Hepatocyte (in vitro differentiated cells): ENCODE data around the gene LIMK2. TPM values are rescaled to one million over a fixed set of nuclear protein-coding genes. Genes with fewer than 3 reads are reported as not detected.

Experiments used
- DNase-seq: peaks from one replicate; pipeline ENCODE4 v3.0.0-alpha.2; 2016; ENCODE audit warnings: low spot score
- H2AFZ ChIP-seq: fragments of 200-600 bp; sonication (generic); 2 replicates; pipeline ENCODE4 v1.6.0; 2016; ENCODE audit warnings: antibody characterized with exemption, mild to moderate bottlenecking
- H3K27ac ChIP-seq: fragments of 200-600 bp; sonication (generic); 2 replicates; pipeline ENCODE4 v1.5.1; 2016; ENCODE audit warnings: mild to moderate bottlenecking
- H3K27me3 ChIP-seq: fragments of 200-600 bp; sonication (generic); 2 replicates; pipeline ENCODE4 v1.6.1; 2016
- H3K36me3 ChIP-seq: fragments of 200-600 bp; sonication (generic); replicated peaks from 2 replicates; pipeline ENCODE4 v1.5.1; 2016; ENCODE audit warnings: low read depth; ENCODE audit not compliant: insufficient read depth
- H3K4me1 ChIP-seq: fragments of 200-600 bp; sonication (generic); 2 replicates; pipeline ENCODE4 v1.5.1; 2016; ENCODE audit warnings: mild to moderate bottlenecking, moderate library complexity; ENCODE audit not compliant: insufficient read depth
- H3K4me2 ChIP-seq: fragments of 200-600 bp; sonication (generic); 2 replicates; pipeline ENCODE4 v1.6.0; 2016
- H3K4me3 ChIP-seq: fragments of 200-600 bp; sonication (generic); 2 replicates; pipeline ENCODE4 v1.5.1; 2016; ENCODE audit warnings: mild to moderate bottlenecking
- H3K79me2 ChIP-seq: fragments of 200-600 bp; sonication (generic); 2 replicates; pipeline ENCODE4 v1.6.0; 2017; ENCODE audit warnings: mild to moderate bottlenecking
- H3K9me2 ChIP-seq: fragments of 200-600 bp; sonication (generic); replicated peaks from 2 replicates; pipeline ENCODE4 v1.6.0; 2017; ENCODE audit warnings: mild to moderate bottlenecking; ENCODE audit not compliant: insufficient read depth
- H3K9me3 ChIP-seq: fragments of 200-600 bp; sonication (generic); 2 replicates; pipeline ENCODE4 v1.5.1; 2016; ENCODE audit warnings: low read depth, mild to moderate bottlenecking
- H4K20me1 ChIP-seq: fragments of 200-600 bp; sonication (generic); 2 replicates; pipeline ENCODE4 v1.6.0; 2016; ENCODE audit warnings: mild to moderate bottlenecking; ENCODE audit not compliant: insufficient read depth, poor library complexity, severe bottlenecking
- EZH2 ChIP-seq: fragments of 200-600 bp; sonication (generic); IDR thresholded peaks from 2 replicates; pipeline ENCODE4 v1.6.1; 2016; ENCODE audit warnings: antibody characterized with exemption, mild to moderate bottlenecking, borderline replicate concordance
- EZH2phosphoT487 ChIP-seq: fragments of 200-600 bp; sonication (generic); IDR thresholded peaks from one replicate; pipeline ENCODE4 v1.6.1; 2018; ENCODE audit warnings: antibody characterized with exemption, mild to moderate bottlenecking, low read depth, moderate library complexity; ENCODE audit not compliant: unreplicated experiment, severe bottlenecking
- WGBS: methylation state at CpG from one replicate; pipeline ENCODE4 v1.1.6; 2016; ENCODE audit warnings: low lambda C conversion rate; ENCODE audit errors: missing lambda C conversion rate; 5-methylcytosine and 5-hydroxymethylcytosine counted together
- polyA plus RNA-seq: library from polyadenylated mRNA; unstranded; fragments of >200 nt; fragmentation: Nextera tagmentation; extraction: Ambion mirVana; gene quantifications from 2 replicates; pipeline ENCODE4 v1.2.1, GENCODE V29; 2016
- total RNA-seq: library from RNA; depleted of rRNA; stranded (reverse); fragments of >200 nt; gene quantifications from 2 replicates; pipeline ENCODE4 v1.2.3, GENCODE V29; 2014
- TF ChIP-seq, protein P1 (sequence below): fragments of 200-600 bp; sonication (generic); IDR thresholded peaks from 2 replicates; pipeline ENCODE4 v1.5.1; 2016; ENCODE audit warnings: antibody characterized with exemption, mild to moderate bottlenecking; ENCODE audit not compliant: poor library complexity

The LIMK2 gene
- total and polyA plus RNA-seq, 2 experiments from 2014 or later, result 45.9 to 49.9 TPM

DNA sequence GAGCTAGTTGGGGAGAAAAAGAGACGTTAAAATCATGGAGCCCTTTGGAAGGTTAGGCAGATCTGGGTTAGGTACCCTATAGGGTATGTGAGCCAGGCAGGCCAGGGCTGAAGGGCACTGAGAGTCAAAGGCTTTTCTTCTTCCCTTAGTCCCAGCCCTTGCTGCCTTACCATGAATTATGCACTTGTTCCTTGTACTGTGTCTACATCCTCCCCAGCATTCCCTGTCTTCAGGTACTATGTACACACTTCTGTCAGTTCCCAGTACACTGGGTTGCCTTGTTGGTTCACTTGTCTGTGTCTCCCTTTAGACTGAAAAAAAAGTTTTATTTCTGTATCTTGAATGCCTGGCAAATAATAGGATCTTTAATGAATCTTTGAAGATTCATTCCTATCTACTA is 35.2 kb upstream of the LIMK2 start:
- Histone ChIP-seq H4K20me1 (peaks cover 35% of the 10 kb centered on the region), H3K27ac (peak overlapping the region; percentile 63), H3K4me2 (no peak overlapping the region), H3K9me2 (no peaks in the 10 kb centered on the region), H3K79me2 (peaks cover 92% of the 10 kb centered on the region), H3K4me1 (peaks cover 4% of the 10 kb centered on the region), H3K9me3 (no peaks in the 10 kb centered on the region), H3K27me3 (no peaks in the 10 kb centered on the region), H2AFZ (no peak overlapping the region), H3K4me3 (no peak overlapping the region), H3K36me3 (no peaks in the 10 kb centered on the region)
- no peak for TF ChIP-seq EZH2
- TF ChIP-seq, protein P1, sequence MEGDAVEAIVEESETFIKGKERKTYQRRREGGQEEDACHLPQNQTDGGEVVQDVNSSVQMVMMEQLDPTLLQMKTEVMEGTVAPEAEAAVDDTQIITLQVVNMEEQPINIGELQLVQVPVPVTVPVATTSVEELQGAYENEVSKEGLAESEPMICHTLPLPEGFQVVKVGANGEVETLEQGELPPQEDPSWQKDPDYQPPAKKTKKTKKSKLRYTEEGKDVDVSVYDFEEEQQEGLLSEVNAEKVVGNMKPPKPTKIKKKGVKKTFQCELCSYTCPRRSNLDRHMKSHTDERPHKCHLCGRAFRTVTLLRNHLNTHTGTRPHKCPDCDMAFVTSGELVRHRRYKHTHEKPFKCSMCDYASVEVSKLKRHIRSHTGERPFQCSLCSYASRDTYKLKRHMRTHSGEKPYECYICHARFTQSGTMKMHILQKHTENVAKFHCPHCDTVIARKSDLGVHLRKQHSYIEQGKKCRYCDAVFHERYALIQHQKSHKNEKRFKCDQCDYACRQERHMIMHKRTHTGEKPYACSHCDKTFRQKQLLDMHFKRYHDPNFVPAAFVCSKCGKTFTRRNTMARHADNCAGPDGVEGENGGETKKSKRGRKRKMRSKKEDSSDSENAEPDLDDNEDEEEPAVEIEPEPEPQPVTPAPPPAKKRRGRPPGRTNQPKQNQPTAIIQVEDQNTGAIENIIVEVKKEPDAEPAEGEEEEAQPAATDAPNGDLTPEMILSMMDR, result no peak
- WGBS, result 95% methylated on average over 1 of the region's 1 CpG
- DNase-seq, result no peak

DNA sequence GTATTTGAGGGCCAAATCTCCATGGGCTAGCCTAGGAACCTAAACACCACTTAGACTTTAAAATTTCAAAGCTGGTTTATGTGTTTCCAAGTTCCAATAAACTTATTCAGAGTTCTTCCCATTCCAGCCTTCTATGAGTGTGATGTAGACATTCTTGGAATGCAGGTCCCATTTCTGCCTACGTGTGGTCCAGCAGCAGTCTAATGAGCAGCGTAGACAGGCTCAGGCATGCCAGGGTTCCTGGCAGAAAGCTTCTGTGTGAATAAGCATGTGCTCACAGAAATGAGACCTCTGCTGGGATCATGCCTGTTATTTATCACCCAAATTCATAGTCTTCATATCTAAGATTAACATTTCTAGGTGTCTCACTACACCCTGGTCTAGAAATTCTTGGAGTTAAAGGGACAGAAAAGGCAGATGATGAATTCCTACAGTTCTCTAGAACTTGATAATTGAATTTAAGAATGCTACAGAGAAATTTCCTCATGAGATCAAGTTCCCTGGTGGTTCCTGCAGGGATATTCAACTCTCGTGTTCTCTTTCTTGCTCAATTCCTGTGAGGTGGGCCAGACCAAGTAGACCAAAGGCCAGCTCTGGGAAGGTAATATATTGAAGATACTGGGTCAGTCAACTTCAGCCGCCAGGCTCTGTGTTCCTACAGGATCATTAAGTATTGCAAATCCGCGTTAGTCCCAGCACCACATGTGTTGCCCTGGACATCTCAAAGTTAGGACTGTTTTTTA is 34.5 kb upstream of the LIMK2 start:
- Histone ChIP-seq H3K4me1 (peaks cover 4% of the 10 kb centered on the region), H3K4me2 (no peak overlapping the region), H3K27me3 (no peaks in the 10 kb centered on the region), H3K36me3 (no peaks in the 10 kb centered on the region), H3K9me2 (no peaks in the 10 kb centered on the region), H3K79me2 (peaks cover 92% of the 10 kb centered on the region), H3K4me3 (no peak overlapping the region), H4K20me1 (peaks cover 30% of the 10 kb centered on the region), H3K9me3 (no peaks in the 10 kb centered on the region), H3K27ac (peak overlapping the region; percentile 63), H2AFZ (no peak overlapping the region)
- TF ChIP-seq, protein P1, result no peak
- TF ChIP-seq EZH2 (no peak), EZH2phosphoT487 (no peak)
- 89% methylated on average over 6 of the region's 6 CpGs for WGBS
- peak; percentile 45 for DNase-seq

DNA sequence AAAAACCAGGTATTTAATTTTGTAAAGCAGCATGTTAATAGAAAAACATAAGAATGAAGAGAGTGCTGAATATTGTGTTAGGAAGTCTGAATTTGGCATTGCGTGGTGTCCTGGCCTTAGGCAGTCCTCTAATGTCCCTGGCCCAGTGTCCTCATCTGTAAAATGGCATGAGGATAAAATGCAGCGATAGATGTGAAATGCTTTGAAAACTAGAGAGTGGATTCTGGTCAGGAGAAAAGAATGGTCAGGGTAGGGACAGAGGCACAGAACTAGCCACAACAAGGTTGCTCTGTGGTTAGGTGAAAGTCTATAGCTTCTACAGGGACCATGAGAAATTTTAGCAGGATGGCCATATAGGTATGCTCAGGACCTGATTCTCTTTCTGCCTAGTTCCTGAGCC is 33.2 kb upstream of the LIMK2 start:
- WGBS, result 98% methylated on average over 2 of the region's 2 CpGs
- no peak for DNase-seq
- no peak overlapping the region for H3K4me3 ChIP-seq
- H2AFZ ChIP-seq, result no peak overlapping the region
- H3K4me2 ChIP-seq, result no peak overlapping the region
- H4K20me1 ChIP-seq, result peaks cover 28% of the 10 kb centered on the region
- peaks cover 87% of the 10 kb centered on the region for H3K79me2 ChIP-seq
- no peaks in the 10 kb centered on the region for H3K9me2 ChIP-seq
- no peaks in the 10 kb centered on the region for H3K9me3 ChIP-seq
- H3K4me1 ChIP-seq, result no peaks in the 10 kb centered on the region
- H3K36me3 ChIP-seq, result no peaks in the 10 kb centered on the region
- TF ChIP-seq EZH2phosphoT487 (no peak), EZH2 (no peak)
- TF ChIP-seq, protein P1, result no peak
- H3K27me3 ChIP-seq, result no peaks in the 10 kb centered on the region
- no peak overlapping the region for H3K27ac ChIP-seq
